Right renal pelvis (tissue), 4 donors: ENCODE results near the gene HTT-AS. TPM values are rescaled to one million over a fixed set of nuclear protein-coding genes. Genes with fewer than 3 reads are reported as not detected.
"Not testable (repeated sequence)": the region's sequence is repeated elsewhere in the genome, so short reads cannot be mapped to it uniquely, and the experiment has no call there.

Source experiments
- DNase-seq, 4 donors: peaks; one replicate each; pipeline ENCODE4 v3.0.0-alpha.2; 2013; ENCODE audit warnings: low read depth in 4 of 4, low spot score in 3 of 4, missing footprints in 1 of 4
- polyA plus RNA-seq, 4 donors: library from polyadenylated mRNA; unstranded; fragments of 120-200 nt; gene quantifications; one replicate each; pipeline ENCODE4 v1.2.1, GENCODE V29; 2013; ENCODE audit not compliant: insufficient read length in 4 of 4

The HTT-AS gene
- polyA plus RNA-seq, 4 donors = not detected

GRCh38 chr4:3059943-3060342, 14.4 kb downstream of the HTT-AS start:
- DNase-seq = no peak

GRCh38 chr4:3054169-3054759, 20.1 kb downstream of the HTT-AS start:
- no peak for DNase-seq

- not testable (repeated sequence) for DNase-seq
Observed at GRCh38 chr4:3051141-3051897, 23.0 kb downstream of the HTT-AS start.

- peak in 1 of 4 donors; percentile 44 for DNase-seq
Observed at GRCh38 chr4:3047464-3048286, 26.7 kb downstream of the HTT-AS start.

- DNase-seq = no peak
Observed at GRCh38 chr4:3046623-3047022, 27.7 kb downstream of the HTT-AS start.

- no peak for DNase-seq
Observed at GRCh38 chr4:3046162-3046561, 28.2 kb downstream of the HTT-AS start.

- DNase-seq = no peak
Observed at GRCh38 chr4:3044870-3045819, 29.2 kb downstream of the HTT-AS start.

GRCh38 chr4:3043282-3044020, 30.9 kb downstream of the HTT-AS start:
- DNase-seq = no peak

- no peak for DNase-seq
Observed at GRCh38 chr4:3042226-3042625, 32.1 kb downstream of the HTT-AS start.

- DNase-seq = peak in 1 of 4 donors; percentile 8
Observed at GRCh38 chr4:3041192-3042142, 32.9 kb downstream of the HTT-AS start.

- DNase-seq = no peak
Observed at GRCh38 chr4:3040452-3041191, 33.7 kb downstream of the HTT-AS start.

GRCh38 chr4:3039706-3040366, 34.5 kb downstream of the HTT-AS start:
- no peak for DNase-seq

GRCh38 chr4:3037957-3038461, 36.3 kb downstream of the HTT-AS start:
- DNase-seq = no peak

- DNase-seq = no peak
Observed at GRCh38 chr4:3036131-3036952, 38.0 kb downstream of the HTT-AS start.

GRCh38 chr4:3035674-3036073, 38.7 kb downstream of the HTT-AS start:
- no peak for DNase-seq

- DNase-seq = no peak
Observed at GRCh38 chr4:3035249-3035648, 39.1 kb downstream of the HTT-AS start.
